ENCODE results near the gene E2F8. TPM values are rescaled to one million over a fixed set of nuclear protein-coding genes. Genes with fewer than 3 reads are reported as not detected.

E2F8 gene
- total and polyA plus RNA-seq, 10 of the 15 experiments (the other 5 are each of a cell fraction or from before 2014, with no cell fraction given), result 8.8 to 28.1 (median 18.5) TPM

DNA sequence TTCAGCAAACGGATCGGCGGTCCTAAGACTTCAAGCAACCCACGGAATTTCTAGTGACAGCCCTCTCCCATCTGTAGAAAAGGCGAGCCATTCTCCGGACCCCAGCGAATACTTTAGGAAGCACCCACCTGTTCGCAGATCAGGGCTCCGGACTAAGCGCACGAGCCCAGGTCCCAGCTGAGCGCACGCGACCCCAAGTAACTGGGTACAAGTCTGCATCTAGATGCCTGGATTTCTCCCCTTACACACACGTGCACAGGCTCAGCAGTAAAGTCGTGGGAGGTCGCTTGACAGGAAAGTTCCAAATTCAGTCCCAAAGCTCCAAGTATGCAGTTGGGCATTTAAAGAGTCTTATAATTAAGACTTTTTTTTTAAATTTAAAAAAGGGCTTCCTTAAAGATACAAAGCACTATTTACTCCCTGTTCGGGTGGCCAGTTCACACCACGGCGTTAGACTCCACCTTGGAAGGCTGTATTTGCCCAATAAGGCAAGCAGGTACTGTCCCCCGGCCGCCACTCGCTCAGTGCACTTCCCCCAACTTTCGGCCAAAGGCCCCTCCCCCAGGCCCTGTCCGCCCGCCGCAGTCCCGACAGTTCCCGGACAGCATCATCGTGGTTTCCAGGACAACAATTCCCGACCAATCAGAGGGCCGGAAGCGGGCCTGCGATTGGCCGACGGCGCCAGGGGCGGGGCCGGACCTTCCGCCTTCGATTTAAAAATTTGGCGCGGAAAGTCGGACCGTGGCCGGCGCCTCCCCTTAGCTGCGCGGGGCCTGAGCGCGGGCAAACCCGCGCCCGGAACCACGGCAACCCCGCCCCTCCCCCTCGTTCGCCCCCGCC lies at the start of gene E2F8 (continued):
- TF ChIP-seq, protein P1, sequence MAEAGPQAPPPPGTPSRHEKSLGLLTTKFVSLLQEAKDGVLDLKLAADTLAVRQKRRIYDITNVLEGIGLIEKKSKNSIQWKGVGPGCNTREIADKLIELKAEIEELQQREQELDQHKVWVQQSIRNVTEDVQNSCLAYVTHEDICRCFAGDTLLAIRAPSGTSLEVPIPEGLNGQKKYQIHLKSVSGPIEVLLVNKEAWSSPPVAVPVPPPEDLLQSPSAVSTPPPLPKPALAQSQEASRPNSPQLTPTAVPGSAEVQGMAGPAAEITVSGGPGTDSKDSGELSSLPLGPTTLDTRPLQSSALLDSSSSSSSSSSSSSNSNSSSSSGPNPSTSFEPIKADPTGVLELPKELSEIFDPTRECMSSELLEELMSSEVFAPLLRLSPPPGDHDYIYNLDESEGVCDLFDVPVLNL (IDR thresholded peaks at IDR 0.05; ENCODE audit: low read depth, low read length), result peak; percentile 85
- TF ChIP-seq, protein P2, sequence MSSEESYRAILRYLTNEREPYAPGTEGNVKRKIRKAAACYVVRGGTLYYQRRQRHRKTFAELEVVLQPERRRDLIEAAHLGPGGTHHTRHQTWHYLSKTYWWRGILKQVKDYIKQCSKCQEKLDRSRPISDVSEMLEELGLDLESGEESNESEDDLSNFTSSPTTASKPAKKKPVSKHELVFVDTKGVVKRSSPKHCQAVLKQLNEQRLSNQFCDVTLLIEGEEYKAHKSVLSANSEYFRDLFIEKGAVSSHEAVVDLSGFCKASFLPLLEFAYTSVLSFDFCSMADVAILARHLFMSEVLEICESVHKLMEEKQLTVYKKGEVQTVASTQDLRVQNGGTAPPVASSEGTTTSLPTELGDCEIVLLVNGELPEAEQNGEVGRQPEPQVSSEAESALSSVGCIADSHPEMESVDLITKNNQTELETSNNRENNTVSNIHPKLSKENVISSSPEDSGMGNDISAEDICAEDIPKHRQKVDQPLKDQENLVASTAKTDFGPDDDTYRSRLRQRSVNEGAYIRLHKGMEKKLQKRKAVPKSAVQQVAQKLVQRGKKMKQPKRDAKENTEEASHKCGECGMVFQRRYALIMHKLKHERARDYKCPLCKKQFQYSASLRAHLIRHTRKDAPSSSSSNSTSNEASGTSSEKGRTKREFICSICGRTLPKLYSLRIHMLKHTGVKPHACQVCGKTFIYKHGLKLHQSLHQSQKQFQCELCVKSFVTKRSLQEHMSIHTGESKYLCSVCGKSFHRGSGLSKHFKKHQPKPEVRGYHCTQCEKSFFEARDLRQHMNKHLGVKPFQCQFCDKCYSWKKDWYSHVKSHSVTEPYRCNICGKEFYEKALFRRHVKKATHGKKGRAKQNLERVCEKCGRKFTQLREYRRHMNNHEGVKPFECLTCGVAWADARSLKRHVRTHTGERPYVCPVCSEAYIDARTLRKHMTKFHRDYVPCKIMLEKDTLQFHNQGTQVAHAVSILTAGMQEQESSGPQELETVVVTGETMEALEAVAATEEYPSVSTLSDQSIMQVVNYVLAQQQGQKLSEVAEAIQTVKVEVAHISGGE (CRISPR knock-in tag; IDR thresholded peaks at IDR 0.05), result no peak
- TF ChIP-seq JUND (IDR thresholded peaks at IDR 0.05; ENCODE audit: low read depth, low read length), result no peak
- peak; percentile 68 for TF ChIP-seq NFYB (IDR thresholded peaks at IDR 0.05; ENCODE audit: insufficient read depth, low read depth, low read length)
- TF ChIP-seq ZNF384 (IDR thresholded peaks at IDR 0.05; ENCODE audit: borderline replicate concordance, low read depth, low read length), result no peak; the same call in 1 of the 2 replicates
- TF ChIP-seq, protein P3, sequence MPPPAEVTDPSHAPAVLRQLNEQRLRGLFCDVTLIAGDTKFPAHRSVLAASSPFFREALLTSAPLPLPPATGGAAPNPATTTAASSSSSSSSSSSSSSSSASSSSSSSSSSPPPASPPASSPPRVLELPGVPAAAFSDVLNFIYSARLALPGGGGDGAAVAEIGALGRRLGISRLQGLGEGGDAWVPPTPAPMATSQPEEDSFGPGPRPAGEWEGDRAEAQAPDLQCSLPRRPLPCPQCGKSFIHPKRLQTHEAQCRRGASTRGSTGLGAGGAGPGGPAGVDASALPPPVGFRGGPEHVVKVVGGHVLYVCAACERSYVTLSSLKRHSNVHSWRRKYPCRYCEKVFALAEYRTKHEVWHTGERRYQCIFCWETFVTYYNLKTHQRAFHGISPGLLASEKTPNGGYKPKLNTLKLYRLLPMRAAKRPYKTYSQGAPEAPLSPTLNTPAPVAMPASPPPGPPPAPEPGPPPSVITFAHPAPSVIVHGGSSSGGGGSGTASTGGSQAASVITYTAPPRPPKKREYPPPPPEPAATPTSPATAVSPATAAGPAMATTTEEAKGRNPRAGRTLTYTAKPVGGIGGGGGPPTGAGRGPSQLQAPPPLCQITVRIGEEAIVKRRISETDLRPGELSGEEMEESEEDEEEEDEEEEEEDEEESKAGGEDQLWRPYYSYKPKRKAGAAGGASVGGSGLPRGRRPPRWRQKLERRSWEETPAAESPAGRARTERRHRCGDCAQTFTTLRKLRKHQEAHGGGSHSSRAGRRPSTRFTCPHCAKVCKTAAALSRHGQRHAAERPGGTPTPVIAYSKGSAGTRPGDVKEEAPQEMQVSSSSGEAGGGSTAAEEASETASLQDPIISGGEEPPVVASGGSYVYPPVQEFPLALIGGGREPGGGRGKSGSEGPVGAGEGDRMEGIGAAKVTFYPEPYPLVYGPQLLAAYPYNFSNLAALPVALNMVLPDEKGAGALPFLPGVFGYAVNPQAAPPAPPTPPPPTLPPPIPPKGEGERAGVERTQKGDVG (CRISPR knock-in tag; IDR thresholded peaks at IDR 0.05), result no peak
- TF ChIP-seq PAX8 (IDR thresholded peaks at IDR 0.05), result no peak
- TF ChIP-seq ETV6 (conservative IDR thresholded peaks at IDR 0.05 in 1 of 2, IDR thresholded peaks at IDR 0.05 in 1 of 2; ENCODE audit: borderline replicate concordance in 1 of 2, low read depth in 1 of 2), result no peak
- no peak for TF ChIP-seq SREBF2 (IDR thresholded peaks at IDR 0.05; ENCODE audit: low read length)
- peak; percentile 68 to 92 for TF ChIP-seq SRF (IDR thresholded peaks at IDR 0.05; ENCODE audit: low read depth in 2 of 2, low read length in 2 of 2)
- no peak for TF ChIP-seq TAF1 (IDR thresholded peaks at IDR 0.05; ENCODE audit: borderline replicate concordance, low read depth, low read length)
- no peak for TF ChIP-seq ESRRA (IDR thresholded peaks at IDR 0.05; ENCODE audit: low read length)
- TF ChIP-seq, protein P4, sequence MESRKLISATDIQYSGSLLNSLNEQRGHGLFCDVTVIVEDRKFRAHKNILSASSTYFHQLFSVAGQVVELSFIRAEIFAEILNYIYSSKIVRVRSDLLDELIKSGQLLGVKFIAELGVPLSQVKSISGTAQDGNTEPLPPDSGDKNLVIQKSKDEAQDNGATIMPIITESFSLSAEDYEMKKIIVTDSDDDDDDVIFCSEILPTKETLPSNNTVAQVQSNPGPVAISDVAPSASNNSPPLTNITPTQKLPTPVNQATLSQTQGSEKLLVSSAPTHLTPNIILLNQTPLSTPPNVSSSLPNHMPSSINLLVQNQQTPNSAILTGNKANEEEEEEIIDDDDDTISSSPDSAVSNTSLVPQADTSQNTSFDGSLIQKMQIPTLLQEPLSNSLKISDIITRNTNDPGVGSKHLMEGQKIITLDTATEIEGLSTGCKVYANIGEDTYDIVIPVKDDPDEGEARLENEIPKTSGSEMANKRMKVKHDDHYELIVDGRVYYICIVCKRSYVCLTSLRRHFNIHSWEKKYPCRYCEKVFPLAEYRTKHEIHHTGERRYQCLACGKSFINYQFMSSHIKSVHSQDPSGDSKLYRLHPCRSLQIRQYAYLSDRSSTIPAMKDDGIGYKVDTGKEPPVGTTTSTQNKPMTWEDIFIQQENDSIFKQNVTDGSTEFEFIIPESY (IDR thresholded peaks at IDR 0.05), result no peak
- TF ChIP-seq, protein P5, sequence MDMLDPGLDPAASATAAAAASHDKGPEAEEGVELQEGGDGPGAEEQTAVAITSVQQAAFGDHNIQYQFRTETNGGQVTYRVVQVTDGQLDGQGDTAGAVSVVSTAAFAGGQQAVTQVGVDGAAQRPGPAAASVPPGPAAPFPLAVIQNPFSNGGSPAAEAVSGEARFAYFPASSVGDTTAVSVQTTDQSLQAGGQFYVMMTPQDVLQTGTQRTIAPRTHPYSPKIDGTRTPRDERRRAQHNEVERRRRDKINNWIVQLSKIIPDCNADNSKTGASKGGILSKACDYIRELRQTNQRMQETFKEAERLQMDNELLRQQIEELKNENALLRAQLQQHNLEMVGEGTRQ (IDR thresholded peaks at IDR 0.05; ENCODE audit: borderline replicate concordance, low read depth, low read length), result no peak
- TF ChIP-seq, protein P6, sequence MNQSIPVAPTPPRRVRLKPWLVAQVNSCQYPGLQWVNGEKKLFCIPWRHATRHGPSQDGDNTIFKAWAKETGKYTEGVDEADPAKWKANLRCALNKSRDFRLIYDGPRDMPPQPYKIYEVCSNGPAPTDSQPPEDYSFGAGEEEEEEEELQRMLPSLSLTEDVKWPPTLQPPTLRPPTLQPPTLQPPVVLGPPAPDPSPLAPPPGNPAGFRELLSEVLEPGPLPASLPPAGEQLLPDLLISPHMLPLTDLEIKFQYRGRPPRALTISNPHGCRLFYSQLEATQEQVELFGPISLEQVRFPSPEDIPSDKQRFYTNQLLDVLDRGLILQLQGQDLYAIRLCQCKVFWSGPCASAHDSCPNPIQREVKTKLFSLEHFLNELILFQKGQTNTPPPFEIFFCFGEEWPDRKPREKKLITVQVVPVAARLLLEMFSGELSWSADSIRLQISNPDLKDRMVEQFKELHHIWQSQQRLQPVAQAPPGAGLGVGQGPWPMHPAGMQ (IDR thresholded peaks at IDR 0.05; ENCODE audit: borderline replicate concordance), result no peak
